Limb (tissue), 2 donors: ENCODE results near the gene LAMTOR4.
"Not testable (repeated sequence)": the region's sequence is repeated elsewhere in the genome, so short reads cannot be mapped to it uniquely, and the experiment has no call there.

Experiments
- DNase-seq, 2 donors: peaks; one replicate each; pipeline ENCODE4 v3.0.0-alpha.2; 2016; ENCODE audit errors: extremely low spot score in 2 of 2

LAMTOR4 gene

DNA sequence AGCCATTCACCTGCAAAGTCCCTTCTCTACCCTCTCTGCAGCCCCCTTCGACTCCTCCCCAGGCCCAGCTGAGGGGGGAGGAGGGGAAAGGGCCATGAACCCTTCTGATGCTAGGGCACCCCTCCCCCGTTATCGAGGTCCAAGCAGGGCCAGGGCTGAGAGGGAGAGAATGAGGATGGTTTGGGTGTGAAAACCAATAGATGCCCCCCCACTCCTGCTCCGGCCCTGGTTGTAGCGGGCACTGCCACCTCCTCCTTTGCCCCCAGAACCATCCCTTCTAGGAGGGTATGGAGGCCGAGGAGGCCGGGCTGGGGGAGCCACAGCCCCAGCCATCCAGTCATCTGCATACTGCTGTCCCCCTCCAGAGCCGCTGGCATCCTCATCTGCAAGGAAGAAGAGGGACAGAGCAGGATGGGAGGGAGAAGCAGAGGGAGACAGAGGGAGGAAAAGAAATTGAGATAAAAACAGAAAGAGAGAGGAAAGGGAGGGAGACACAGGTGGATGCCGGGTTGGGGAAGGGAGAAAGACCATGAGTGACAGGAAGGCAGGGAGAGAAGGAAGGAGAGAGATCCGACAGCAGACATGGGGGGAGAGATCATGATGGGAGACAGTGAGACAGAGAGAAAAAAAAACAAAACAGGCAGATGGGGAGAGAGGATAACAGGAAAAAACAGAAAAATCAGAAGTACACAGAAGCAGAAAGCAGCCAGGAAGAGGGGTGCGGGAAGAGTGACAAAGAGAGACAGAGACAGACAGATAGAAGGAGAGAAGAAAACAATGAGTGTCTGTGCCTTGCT lies 21.6 kb downstream of the LAMTOR4 start:
- no peak for DNase-seq

DNA sequence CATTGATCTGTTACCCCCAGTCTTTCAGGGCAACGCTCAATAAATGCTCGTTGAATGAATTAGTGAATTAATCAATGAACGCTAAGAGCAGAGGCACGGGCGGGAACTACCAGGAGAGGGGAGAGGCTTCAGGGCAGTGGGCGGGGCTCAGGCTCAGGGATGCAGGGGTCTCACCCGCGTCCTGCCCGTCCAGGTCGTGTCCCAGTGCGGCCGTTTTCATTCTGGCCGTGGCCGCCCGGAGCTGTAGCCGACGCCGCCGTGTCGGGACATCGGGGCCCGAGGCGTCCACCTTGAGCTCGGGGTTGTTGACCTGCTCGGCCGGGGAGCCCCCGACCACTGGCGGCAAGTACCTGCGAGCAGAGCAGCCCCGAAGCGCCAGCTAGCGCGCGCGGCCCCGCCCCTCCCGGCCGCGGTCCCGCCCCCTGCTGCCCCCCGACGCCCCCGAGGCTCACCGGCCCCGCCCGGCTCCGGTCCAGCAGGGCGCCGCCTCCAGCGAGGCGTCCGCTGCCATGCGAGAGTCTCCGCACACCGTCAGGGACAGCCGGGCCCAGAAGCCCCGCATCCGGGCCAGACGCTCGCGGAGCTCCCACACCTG lies 22.5 kb downstream of the LAMTOR4 start:
- DNase-seq: peak in 1 of 2 donors; percentile 55

DNA sequence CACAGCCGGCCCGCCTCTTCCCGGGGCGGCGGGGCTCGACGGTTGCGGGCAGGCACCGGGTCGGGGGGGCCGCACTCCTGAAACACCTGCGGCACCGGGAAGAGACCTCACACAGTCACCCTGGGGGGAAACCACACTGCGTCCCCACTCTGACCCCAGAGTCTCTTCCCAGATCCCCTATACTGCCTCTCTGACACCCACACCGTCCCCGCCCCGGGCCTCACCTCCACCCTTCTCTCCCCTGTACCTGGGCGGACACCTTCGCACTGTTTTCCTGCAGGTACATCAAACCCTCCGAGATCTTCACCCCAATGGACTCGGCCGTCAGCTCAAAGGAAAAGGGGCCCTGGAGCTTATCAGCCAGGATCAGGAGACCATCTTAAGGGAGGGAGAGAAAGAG lies 23.1 kb downstream of the LAMTOR4 start:
- no peak for DNase-seq

DNA sequence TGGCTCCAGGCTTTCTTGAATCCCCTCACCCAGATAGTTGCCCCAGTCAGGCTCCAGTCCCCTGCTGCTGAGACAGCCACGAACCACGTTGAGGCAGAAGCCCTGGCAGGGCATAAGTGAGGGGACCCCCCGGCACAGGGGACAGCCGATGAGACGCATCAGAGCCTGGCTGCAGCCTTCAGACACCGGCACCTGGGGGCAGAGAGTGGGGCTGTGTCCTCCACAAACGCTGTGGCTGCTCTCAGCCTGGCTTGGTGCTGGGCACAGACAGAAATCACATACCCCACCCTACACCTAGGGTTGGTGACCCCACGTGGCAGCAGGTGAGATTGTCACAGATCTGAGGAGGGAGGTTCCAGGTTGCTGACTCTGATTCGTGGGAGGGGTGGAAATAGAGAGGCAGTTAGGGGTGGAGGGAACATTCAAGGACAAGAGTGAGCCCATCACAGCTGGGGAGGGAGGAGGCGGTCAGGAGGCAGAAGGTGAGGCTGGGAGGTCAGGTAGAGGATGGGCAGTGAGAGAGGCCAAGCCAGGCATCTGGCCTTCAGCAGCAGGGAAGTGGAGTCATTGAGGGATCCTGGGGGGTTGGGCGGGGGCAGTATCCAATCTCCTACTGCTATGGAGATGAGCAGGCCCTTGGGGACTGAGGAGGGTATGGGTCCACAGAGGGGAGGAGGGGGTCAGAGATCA lies 25.2 kb downstream of the LAMTOR4 start:
- no peak for DNase-seq

DNA sequence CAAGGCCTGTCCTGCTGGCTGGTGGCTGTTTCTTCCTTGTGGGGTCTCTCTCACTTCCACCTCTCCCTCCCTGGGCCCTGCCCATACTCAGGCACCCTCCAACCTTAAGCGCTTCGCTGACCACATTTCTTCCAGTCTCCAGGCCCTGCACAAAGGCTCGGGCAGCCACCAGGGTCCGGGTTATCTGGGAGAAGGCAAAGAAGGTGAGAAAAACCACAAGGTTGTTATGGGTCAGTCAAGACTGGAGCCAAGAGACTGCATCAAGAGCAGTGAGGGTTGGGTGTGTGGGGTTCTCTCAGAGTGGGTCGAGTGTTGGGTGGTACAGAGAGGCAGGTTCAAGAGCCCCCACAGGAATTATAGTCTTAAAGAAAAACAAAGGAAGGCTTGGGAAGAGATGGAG lies 25.9 kb downstream of the LAMTOR4 start:
- no peak for DNase-seq

DNA sequence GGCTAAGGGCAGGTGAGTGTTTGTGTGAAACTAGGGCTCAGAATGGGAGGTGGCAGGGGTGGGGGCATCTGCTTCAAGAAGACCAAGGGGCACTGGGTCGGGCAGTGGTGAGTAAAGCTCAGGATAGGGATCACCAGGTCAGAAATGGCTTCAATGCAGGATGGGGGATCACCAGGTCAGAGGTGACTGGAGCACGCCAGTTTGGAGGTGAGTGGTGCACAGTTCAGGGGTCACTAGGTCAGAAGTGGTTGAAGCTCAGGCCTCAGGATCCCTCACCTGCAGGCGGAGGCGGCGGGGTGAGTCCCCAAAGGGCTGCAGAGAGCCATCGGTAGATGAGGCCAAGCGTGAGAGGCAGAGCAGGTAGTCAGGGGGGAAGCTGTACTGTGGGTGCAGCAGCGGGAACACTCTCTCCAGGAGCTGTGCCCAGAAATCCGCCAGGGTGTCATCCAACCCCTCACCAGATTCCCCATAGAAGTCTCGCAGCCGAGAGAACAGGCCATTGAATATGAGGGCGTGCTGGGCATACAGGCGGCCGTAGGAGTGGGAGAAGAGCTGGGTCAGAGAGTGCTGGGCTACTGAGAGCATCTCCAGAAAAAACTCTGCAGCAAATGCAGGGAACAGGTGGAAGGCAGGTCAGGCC lies 26.7 kb downstream of the LAMTOR4 start:
- DNase-seq: no peak

DNA sequence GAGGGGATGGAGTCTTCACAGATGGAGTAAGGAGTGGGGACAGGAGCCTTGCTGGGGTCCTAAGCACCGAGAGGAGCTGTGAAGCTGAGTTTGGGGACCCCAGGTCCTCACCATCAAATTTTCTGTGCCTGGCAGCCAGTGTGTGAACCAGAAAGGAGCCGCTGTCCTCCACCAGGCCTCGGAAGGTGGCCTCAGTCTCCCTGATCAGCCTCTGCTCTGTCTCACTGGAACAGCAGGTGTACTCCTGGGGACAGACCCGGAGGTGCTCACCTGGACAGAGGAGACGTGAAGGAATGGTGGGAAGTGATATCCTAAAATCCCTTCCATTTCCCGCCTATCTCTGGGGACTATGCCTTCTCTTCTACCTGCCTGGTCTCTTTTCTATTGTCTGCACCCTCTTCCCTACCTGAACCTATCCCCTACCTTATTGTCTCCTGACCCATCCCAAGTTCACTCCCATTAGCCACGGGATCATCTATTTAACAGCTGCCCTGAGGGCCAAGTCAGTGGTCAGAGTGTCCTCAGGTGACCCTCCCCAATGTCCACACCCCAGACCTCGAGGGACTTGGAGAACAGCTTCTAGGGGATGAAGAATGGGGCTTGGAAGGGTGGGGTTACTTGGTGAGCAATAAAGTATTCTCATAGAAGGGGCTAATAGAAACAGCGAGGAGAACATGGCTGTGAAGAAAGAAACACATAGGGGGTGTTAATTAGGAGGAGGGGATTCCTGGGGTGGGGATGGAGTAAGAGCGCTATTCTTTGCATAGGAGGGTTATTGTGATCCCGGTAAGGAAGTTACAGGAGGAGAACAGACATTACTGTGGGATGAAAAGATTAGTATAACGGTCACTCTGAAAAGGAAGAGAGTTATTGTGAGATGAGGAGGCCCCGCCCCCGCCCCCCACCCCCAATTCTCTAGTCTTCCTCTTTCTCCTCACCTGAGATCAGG lies 27.7 kb downstream of the LAMTOR4 start:
- DNase-seq: no peak

DNA sequence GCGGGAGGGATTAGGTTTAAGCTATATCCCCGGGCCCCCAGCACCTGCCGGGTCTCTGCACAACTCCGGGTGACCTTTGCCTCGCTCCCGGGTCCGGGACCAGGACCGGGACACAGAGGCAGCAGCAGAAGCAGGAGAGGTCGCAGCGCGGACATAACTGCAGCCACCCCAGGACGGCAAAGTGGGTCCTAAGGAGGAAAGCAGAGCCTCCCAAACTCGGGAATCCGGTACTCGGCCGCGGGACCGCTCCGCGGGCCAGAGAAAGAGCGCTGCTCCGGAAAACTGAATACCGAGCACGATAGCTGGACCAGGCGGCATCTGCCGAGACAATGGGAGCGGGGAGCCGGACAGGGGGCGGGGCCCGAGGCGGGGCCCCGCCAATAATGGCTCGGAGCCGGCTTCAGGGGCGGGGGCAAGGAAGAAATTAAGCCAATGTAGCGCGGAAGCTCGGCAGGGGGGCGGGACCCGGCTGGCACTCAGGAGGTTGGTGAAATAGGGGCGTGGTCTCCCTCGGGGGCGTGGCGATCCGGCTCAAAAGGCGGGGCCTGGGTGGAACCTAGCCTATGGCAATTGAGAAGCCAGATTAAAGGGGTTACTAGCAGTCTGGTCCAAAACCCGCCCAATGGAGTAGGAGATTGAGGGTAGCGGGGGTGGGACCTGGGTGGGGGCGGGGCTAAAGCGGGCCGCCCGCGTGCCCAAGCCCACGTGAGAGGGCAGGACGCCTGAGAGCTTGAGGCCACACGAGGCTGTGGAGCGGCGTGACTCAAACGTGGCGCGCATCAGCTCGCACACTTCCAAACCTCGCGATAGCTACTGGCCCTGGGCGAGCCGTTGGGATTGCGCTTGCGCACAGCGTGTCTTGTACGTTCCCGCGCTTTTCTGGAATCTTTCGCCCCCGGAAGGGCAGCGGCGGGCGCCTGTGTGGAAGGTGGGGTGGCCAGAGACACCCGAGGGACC lies 28.6 kb downstream of the LAMTOR4 start, which contains the start of the genes GPC2 and STAG3:
Gene GPC2, minus strand, starts transcription at position 337 of the 957 bp plus-strand sequence. Its CDS starts 182 bp downstream, at position 155.
Gene STAG3, plus strand, starts transcription at position 874 of the 957 bp plus-strand sequence. CDS start 2,639 bp downstream, outside the sequence.
- peak; percentile 94 to 99 for DNase-seq

DNA sequence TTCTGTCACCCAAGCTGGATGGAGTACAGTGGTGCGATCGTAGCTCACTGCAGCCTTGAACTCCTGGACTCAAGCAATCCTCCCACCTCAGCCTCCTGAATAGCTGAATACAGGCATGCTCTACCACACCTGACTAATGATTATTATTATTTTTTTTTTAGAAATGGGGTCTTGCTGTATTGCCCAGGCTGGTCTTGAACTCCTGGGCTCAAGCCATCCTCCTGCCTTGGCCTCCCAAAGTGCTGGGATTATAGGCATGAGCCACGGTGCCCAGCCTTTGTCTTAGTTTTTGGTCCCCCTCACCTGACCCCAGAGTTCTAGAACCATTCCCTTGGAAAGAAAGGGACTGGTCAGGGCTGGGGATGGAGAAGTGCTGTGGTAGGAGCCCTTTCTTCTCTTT lies 31.4 kb downstream of the LAMTOR4 start:
- DNase-seq: not testable (repeated sequence)

DNA sequence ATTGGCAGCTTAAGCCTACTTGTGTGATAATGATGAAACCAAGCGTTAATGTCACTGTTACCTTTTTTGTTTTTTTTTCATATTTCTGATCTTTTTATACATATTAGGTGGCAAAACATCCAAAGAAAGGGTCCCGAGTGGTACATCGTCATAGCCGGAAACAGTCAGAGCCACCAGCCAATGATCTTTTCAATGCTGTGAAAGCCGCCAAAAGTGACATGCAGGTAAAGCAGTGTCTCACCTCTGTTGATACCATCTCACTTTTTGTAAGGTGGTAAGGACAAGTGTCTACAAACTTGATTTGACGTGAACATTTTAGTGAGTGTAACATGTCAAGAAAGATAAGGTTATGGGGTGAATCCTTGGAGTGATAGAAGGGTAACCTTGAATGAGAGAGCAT lies 33.9 kb downstream of the LAMTOR4 start:
- DNase-seq: not testable (repeated sequence)

DNA sequence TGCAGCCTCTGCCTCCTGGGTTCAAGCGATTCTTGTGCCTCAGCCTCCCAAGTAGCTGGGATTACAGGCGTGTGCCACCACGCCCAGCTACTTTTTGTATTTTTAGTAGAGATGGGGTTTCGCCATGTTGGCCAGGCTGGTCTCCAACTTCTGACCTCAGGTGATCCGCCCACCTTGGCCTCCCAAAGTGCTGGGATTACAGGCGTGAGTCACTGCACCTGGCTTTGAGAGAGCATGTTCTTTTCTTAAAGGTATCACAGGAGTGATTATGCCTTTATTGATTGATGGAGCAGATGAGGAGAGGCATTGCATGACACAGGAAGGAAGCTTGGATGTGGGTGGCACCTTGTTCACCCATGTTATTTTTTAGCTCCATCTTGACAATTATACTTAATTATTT lies 34.4 kb downstream of the LAMTOR4 start:
- DNase-seq: not testable (repeated sequence)

DNA sequence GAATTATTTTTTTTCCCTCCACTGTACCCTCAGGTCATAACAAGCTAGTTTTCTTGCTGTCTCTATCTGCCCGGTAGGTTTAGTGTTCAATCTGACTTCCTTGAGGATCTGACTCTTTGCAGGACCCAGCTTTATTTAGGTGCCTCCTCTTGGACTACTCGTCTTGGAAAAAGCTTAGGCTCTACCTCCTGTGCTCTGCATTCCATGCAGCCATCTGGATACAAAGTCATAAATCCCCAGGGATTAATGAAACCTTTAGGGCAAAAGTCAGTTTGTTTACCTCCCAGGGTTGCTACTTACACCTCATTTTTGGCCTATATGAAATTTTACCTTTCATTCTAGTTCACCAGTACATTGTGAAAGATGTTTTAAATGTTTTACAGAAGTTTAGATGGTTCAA lies 37.0 kb downstream of the LAMTOR4 start:
- DNase-seq: no peak

DNA sequence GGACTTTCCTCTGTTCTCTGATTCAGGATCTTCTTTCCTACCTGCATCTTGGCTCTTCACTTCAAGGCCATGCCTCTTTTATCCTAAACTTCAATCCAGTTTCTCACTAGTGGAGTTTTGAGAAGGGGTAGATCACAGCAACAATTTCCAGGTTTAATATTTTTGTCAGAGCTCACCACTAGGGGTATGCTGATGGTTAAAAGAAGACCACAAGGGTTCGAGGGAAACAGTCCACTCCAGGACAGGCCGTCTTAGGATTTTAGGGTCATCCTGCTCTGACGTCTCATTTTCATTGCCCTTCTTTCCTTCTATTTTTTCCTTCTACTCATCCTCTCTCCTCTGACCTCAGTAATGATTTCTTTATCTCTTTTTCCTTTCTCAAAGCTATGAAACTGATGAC lies 40.3 kb downstream of the LAMTOR4 start:
- no peak for DNase-seq

DNA sequence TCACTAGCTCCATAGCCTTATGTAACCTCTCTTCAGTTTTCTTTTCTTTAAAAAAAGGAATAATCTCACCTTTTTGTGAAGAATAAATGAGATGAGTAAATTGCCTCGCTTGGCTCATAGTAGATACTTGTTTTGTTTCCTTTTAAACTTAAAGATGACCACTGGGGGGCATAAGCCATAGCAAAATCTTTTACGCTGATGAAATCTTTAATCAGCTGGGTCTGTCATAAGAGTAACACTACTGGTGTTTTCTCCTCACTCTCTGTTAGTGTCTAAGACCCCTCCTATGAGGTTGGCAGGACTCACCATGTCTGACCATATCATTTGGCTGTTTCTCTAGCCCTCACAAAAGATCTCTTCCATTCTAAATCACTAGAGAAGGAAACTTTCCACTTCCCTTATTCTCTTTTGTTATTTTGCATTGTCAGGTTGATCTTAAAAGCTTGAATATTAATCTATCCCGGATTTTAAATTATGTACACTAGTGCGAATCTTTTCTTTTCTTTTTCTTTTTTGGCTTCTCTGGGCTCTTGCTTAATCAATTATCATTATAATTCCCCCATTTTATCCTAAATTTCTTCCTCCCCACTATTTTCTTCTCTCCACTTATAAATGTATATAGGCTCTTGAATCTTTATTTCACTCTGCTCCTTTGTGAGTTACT lies 41.5 kb downstream of the LAMTOR4 start:
- DNase-seq: no peak

DNA sequence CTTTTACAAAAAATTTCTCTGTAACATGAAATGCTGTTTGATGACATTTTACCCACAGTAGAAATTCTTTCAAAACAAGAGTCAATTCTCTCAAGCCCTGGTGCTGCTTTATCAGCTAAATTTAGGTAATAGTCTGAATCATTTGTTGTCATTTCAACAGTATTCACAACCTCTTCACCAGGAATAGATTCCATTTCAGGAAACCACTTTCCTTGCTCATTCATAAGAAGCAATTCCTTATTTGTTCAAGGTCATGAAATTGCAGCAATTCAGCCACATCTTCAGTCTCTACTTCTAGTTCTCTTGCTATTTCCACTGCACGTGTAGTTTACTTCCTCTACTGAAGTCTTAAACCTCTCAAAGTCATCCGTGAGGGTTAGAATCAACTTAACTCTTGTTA lies 43.1 kb downstream of the LAMTOR4 start:
- DNase-seq: no peak

DNA sequence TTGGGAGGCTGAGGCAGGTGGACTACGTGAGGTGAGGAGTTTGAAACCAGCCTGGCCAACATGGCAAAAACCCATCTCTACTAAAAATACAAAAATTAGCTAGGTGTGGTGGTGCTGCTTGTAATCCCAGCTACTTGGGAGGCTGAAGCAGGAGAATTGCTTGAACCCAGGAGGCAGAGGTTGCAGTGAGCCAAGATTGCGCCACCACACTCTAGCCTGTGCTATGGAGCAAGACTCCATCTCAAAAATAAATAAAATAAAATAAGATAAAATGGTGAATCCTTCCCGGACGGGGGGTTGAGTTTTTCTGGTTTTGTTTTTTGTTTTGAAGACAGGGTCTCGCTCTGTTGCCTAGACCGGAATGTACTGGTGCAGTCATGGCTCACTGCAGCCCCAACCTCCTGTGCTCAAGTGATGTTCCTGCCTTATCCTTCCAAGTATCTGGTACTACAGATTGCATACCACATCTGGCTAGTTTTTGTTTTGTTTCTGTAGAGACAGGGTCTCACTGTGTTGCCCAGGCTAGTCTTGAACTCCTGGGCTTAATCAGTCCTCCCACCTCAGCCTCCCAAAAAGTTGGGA lies 43.7 kb downstream of the LAMTOR4 start:
- DNase-seq: not testable (repeated sequence)

DNA sequence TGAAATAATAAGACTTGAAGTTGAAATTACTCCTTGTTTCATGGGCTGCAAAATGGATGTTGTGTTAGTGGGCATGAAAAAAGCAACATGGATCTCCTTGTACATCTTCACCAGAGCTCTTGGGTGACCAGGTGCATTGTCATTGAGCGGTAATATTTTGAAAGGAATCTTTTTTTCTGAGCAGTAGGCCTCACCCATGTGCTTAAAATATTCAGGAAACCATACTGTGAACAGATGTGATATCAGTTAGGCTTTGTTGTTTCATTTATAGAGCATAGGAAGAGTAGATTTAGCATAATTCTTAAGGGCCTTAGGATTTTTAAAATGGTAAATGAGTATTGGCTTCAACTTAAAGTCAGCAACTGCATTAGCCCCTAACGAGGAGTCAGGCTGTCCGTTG lies 44.3 kb downstream of the LAMTOR4 start:
- DNase-seq: no peak

DNA sequence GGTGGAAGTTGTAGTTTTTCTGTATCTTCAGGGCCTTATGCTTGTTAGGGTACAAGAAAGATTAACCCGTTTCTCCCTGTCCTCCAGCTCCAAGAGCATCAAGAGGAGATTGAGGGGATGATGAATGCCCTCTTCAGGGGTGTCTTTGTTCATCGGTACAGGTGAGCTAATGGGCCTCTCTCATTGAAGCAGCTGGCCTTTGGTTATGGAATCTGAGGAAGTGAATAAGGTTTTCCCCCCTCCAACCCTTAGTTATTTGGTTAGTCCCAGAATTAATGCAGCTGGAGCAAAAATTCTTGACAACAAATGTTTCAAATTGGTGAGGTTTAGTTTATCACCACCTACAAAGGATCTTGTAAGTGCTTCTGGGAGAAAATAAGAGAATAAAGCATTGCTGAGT lies 46.5 kb downstream of the LAMTOR4 start:
- no peak for DNase-seq

DNA sequence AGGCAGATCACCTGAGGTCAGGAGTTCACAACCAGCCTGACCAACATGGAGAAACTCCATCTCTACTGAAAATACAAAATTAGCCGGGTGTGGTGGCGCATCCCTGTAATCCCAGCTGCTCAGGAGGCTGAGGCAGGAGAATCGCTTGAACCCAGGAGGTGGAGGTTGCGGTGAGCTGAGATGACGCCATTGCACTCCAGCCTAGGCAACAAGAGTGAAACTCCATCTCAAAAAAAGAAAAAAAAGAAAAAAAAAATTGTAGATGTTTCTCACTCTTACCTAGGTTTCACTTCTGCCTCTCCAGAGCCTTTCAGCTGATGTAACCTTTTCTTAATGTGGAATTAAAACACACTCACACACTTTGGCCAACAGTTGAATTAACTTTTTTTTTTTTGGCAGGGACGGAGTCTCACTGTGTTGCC lies 47.2 kb downstream of the LAMTOR4 start:
- DNase-seq: not testable (repeated sequence)
